ENCODE measurements around the gene CABLES1.

DNA sequence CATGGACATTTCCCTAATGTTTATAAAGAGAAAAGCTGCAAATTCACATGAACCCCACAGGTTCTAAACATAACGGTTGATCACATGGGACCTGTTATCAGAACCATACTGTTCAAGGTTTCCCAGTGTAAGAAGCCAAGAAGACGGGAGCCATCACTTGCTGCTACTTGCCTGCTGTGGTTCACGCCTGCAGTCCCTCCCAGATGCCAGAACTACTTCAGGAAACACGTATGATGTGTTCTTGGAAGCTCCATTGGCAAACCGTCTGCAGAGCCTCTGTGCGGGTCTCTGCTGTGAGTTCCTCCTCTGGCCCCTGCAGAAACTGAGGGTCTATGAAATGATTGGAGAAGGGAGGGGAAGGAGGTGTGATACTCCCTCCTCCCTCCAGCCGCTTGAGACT, 75.2 kb downstream of the CABLES1 start:
- TF ChIP-seq, protein P1, sequence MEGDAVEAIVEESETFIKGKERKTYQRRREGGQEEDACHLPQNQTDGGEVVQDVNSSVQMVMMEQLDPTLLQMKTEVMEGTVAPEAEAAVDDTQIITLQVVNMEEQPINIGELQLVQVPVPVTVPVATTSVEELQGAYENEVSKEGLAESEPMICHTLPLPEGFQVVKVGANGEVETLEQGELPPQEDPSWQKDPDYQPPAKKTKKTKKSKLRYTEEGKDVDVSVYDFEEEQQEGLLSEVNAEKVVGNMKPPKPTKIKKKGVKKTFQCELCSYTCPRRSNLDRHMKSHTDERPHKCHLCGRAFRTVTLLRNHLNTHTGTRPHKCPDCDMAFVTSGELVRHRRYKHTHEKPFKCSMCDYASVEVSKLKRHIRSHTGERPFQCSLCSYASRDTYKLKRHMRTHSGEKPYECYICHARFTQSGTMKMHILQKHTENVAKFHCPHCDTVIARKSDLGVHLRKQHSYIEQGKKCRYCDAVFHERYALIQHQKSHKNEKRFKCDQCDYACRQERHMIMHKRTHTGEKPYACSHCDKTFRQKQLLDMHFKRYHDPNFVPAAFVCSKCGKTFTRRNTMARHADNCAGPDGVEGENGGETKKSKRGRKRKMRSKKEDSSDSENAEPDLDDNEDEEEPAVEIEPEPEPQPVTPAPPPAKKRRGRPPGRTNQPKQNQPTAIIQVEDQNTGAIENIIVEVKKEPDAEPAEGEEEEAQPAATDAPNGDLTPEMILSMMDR (IDR thresholded peaks at IDR 0.05) = no peak
- no peak for TF ChIP-seq POLR2AphosphoS5 (IDR thresholded peaks at IDR 0.05; ENCODE audit: insufficient read depth in 1 of 2, low read depth in 1 of 2)
- no peak for TF ChIP-seq POLR2A (IDR thresholded peaks at IDR 0.05)

Measured in vagina (tissue), 2 donors.